NCI-H2227 treated with DMSO at 0.1 percent for 48 hours (cell line): Measurements from ENCODE around the gene CDK11A.
"Not testable (repeated sequence)": the region's sequence is repeated elsewhere in the genome, so short reads cannot be mapped to it uniquely, and the experiment has no call there.

Source experiments
- DNase-seq: peaks from one replicate; lab custom pipeline; 2025; lab: John Stamatoyannopoulos, UW

Gene CDK11A

DNA sequence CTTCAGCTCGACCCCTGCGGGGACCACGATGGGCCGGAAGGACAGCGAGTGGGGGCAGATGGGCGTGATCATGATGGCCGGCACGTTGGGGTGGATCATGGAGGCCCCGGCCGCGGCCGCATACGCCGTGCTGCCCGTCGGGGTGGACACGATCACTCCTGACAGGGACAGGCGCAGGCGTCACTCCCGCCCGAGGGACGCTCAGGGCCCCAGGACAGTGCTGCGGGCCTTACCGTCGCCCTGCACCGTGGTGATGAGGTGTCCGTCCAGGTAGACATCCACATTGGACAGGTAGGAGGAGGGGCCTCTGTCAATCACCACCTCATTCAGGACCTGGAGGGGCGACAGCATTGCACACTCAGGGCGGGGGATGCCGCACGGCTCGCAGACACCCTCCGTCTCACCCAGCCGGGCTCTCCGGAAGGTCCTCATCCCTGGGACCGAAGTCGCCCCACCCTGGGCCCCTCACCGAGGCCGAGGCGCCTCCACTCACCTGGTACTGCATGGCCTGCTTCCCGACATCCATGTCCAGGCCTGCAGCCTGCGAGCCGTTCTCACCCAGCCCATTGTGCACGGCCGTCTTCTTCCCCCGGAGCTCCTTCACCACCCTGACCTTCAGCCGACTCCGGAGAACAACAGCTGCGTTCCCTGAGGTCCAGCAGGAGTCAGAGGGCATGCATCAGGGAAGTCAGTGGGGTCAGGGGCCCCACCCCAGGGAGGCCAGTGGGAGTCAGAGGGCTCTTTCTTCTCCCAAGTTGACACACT is 30.1 kb upstream of the CDK11A start:
- DNase-seq, result no peak

DNA sequence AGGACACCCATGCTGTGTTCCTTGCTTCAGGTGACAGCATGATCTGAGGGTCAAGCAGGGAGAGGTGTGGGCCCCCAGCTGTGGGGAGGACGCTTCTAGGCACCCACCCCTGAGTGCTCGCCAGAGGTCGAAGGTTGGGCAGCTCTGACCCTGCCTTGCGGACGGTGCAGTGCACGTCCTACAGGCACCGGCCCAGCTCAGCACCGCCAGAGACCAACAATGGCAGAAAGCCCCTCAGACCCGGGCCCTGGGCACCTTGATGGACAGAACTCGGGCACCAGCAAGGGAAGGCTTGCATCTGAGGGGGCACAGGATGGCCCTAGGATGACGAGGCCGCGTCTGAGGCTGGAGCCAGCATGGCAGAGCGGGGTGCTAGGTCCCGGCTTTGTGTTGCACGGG is 29.4 kb upstream of the CDK11A start:
- no peak for DNase-seq

DNA sequence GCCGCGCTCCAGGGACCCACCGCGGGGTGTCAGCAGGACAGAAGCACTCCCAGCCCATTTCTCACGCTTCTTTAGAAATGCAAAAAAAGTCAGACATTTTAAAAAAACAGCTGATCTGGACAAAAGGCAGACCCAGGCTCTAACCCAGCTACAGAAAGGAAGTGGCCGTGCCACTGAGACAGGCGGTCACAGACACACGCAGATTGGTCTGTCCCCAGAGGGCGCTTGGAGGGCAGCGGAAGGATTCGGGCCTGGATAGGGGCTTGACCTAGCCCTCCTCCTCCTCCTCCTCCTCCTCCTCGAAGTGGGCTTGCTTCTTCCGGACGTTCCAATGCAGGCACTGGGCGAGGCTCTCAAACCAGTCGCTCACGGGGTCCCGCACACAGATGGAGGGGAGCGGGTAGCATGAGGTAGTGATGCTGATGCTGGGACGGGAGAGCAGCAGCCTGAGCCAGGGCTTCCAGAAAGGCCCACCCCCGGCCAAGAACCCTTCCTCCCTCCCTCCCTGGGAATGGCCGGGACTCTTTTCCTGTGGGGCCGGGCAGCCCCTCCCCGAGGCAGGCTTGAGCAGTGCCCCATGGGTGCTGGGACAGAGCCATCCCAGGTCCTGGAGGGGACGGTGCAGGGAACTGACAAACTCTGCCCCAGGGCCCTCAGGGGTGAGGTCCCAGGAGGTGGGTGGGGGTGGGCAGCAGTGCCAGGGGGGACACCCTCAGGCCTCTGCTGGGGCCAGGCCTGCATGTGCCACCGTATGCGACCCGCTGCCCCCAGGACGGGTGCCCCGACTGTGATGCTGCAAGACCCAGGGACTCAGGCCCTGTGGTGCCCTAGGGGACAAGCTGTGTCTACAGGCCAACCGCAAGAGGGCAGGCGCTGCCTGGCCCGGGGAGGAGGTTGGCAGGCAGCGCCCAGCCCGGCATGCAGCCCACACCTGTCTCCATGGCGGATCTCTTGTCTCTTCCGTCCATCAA is 28.8 kb upstream of the CDK11A start:
- DNase-seq, result no peak

DNA sequence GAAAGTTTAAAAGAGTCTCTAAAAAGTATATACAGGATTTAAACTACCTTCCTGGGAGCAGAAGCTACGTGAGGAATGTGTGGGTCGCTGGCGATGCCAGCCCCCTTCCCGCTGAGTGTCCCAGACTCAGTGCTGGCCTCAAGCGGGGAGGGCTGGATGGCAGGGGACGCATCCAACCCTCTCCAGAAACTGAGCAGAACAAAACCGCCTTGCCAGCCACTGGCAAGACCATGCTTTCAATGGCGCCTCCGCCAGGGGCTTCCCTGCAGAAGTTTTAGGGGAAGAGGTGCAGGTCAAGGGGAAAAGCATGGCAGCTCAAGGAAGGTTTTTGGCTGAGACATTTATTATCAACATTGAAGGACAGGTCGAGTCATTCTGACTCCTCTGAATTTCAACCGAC is 28.0 kb upstream of the CDK11A start:
- DNase-seq, result no peak

DNA sequence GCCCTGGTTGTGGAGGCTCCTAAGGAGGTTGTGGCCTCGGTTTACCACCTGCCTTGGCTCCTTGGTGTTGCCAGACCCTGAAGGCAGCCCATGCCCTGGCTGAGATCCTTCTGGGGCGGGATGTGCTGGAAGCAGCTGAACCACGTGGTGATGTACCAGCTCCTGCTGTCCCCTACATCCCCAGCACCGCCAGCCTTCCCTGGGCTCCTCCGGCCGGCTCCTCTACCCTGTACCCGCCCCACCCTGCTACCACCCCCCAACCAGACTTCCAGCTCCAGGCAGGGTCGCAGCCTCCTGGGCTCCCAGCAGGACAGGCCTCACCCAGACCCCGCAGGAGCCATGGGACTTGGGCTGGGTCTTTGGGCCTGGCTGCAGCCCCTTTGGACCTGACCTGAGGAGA is 25.8 kb upstream of the CDK11A start:
- not testable (repeated sequence) for DNase-seq

DNA sequence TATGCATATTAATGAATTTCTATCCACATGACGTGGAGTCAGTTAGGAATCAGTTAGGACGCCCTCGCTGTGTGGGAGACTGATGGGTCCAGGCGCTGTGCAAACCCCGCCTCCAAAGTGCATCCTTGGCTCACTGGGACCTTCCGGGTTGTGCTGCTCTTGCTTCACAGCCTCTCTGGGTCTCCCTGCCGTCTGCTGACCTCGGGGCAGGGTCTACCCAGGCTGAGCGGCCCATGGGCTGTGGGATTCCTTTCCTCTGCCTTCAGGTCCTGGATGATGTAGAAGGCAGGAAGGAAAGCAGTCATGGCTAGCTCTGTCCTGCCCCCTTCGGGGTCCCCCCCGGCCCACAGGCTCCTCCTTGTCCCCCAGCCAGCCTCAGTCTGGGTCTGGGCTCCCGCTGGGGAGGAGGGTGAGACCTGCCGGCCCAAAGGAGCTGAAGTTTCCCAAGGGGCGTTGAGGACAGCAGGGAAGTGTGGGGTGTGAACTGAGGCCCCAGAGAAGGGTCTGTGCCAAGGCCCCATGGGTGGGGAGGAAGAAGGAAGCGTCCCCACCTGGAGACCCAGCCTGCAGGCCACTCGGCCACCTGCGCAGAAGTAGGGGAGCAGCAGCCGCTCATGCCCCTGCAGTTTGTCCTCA is 24.6 kb upstream of the CDK11A start:
- DNase-seq, result no peak

DNA sequence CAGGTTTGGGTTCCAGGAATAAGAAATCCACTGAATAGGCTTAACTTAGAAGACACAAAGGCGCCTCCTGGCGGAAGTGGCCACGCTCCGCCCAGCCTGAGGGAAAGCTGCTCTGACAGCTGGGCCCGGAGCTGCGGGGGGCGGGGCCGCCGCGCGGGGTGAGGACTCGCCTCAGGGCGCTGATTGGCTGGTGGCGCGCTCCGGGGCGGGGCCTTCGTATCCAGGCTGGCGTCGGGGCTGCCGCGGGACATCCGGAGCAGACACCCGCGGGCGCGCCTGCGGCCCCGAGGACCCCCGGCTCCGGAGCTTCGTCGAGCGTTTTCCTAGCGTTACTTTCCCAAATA is 22.4 kb upstream of the CDK11A start:
- DNase-seq, result not testable (repeated sequence)

DNA sequence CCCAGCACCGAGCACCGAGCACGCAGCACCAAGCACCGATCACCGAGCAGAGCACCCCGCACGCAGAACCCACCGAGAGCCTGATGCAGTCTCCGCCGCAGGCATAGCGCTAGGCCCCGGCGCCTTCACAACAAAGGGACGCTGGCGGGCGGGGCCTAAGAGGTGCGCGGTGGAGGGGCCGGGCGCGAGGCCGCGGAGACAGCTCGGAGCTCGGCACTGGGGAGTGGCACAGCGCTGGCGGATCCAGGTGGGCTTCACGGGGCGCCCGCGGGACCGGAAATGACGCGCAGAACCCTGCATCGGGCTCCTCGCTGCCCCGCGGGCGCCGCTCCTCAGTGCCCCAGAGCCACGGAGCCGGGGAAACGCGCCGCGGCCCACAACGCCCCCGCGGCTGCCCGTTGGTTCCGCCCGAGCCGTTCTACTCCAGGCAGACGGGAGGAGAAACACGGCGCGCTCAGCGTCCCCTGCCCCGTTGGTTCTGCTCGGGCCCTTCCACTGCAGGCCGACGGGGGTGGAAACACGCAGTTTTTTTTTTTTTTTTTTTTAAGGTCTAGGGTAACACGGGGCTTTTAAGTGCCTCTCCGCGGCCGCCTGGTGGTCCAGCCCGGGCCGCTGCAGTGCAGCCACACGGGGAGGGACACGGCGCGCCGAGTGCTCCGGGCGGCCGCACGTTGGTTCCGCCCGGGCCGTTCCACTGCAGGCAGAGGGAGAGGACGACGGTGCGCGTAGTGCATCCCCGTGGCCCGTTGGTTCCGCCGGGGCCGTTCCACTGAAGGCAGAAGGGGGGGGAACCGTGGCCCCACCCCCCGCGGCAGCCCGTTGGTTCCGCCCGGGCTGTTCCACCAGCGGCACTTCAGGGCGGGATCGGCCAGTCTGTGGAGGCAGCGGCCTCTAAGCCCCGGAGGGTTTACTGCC is 21.8 kb upstream of the CDK11A start:
- DNase-seq, result peak; percentile 31

DNA sequence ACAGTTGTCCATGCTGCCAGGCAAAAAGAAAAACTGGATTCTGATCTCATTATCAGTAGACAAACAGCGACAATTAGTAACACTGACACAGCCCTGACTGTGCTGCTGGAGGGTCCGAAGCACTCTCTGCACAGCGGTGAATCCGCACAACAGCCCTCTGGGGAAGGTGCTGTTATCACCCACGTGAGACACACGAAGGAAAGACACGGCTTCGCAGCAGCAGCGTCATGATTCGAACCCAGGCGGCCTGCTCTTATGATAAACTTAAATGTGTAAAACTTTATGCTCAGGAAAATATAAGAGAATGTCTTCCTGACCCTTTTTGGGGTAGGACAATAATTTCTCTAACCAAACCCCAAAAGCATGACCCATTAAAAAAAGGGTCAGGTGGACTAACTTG is 18.4 kb upstream of the CDK11A start:
- not testable (repeated sequence) for DNase-seq

DNA sequence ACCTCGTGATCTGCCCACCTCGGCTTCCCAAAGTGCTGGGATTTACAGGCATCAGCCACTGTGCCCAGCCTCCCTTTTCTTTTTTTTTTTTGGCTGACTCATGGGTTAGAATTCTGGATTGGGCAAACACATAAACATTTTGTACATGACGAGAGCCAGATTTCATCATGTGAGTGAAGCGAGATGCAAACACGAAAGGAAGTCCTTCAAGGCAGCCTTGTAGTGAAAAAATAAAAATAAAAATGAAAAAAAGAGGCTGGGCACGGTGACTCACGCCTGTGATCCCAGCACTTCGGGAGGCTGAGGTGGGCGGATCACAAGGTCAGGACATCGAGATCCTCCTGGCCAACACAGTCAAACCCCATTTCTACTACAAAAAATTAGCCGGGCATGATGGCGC is 16.9 kb upstream of the CDK11A start:
- DNase-seq, result not testable (repeated sequence)

DNA sequence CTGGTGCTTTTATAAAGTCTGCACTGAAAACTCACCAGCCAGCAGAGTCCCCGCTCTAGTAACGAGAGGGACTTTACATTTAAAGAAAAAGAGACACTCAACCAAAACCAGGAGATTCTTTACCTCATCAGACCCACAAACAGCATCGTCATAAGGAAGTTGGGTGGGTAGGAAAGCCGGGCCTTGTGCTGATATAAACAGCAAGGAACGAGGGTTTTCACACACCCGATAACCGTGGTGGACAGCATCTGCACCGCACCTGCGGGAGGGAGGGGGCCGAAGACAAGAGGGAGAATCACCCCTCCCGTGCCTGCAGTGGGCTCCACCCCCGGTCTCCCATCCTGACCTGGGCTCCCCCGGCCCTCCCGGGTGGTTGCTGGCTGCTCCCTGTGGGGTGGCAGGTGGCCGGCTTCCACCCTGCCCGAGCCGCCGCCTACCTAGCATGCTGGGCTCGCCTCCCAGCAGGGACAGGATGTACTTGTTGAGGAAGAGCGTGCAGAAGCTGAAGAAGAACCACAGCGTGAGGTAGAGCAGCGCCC is 14.7 kb upstream of the CDK11A start:
- DNase-seq, result not testable (repeated sequence)

DNA sequence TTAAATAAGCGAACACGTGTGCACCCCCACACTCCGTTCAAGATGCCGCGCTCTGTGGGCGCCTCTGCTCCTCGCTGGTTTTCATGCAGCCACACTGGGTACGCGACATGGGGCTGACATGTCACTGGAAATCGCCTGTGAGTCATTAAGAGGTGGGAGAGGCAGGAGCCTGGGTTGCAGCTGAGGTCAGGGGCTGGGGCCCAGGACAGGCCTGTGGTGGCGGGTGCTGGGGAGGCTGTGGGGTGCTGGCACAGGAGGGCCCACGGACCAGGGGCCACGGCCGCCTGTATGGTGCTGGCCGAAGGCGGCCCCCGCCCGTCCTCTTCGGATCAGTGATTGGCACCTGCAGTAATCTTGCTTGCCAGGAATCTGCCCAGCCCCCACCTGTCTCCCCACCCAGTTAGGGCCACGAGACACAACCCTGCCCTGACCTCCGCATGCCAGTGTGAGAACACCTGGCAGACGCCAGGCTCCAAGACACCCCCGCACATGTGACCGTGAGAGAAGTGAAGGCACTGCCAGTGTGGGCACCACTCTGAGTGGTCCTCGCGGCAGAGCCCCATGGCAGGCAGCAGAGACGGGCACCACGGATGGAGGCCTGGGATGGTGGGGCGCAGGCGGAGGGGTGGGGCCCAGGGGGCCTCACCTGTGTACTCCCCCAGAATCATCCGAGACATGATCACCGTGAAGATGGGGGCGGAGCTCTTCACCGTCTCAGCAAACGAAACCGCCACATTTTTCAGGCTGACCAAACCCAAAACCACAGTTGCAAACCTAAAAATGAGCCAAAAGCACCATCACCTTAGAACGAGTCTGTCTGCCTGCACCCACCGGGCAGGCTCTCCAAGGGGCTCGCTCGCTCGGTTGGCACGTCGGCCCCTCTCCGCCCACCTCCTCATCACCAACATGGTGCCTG is 13.8 kb upstream of the CDK11A start:
- not testable (repeated sequence) for DNase-seq

DNA sequence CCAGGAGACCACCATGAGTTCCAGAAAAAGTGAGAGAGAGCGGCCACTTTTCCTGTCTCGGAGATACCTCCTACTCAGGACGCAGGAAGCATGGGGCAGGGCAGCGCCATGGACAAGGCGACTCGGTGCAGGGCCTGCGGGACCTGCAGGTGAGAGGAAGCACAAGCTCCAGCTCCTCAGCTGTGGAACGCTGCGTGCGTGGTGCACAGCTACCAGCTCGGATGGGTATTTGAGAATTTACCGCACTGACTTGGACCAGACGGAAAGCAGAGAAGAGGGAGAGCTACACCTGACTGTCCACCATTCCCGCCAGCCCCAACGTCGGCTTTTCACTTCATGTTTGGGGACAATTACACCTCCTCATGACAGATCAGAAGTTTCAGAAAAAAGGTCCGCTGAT is 8.2 kb upstream of the CDK11A start:
- no peak for DNase-seq

DNA sequence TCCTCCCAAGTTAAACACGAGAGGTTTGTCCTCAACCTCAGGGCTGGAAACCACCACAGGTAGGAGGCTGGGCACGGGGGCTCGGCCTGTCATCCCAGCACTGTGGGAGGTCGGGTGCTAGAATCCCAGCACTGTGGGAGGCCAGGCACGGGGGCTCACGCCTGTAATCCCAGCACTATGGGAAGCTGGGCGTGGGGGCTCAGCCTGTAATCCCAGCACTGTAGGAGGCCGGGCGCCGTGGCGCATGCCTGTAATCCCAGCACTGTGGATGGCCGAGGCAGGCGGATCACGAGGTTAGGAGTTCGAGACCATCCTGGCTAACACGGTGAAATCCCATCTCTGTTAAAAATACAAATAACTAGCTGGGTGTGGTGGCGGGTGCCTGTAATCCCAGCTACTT is 6.7 kb upstream of the CDK11A start:
- no peak for DNase-seq

DNA sequence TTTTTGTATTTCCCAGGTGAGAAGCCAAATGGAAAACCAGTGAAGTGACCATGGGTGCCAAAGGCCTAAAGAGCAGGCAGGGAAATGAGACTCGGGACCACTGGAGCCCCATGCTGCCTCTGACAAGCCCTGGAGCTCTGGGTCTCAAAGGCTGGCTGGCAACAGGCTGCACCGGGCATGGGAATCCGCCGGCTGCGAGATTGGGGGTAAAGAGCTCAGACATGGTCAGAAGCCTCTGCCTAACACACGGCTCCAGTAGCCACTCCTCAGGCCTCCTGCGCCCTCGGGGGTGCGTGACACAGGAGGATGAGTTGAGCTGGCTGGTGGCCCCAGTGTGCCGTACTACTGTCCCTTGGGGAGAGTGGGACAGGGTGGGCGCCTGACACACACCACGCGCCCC is 6.1 kb upstream of the CDK11A start:
- not testable (repeated sequence) for DNase-seq

DNA sequence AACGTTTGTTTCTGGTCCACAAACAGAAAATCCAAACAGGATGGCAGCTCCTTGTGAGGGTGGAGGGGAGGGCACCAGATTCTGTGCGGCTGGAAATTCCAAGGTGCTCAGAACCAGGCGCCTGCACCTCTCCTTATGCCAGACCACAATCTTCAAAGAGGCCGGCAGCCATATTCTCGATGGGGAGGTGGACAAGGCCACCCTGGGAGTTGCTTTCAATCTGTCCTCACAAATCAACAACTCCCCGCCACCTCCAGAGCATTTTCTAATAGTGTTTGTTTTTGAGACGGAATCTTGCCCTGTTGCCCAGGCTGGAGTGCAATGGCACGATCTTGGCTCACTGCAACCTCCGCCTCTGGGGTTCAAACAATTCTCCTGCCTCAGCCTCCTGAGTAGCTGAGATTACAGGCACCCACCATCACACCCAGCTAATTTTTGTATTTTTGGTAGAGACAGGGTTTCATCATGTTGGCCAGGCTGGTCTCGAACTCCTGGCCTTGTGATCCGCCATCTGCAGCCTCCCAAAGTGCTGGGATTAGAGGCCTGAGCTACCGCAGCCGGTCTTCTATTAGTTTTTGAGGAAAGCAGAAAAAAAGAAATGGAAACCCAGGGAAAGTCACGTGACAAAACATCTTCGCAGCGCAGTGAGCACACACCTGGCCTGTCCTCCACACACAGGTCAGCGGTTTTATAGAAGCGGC is 5.1 kb upstream of the CDK11A start:
- DNase-seq, result not testable (repeated sequence)

DNA sequence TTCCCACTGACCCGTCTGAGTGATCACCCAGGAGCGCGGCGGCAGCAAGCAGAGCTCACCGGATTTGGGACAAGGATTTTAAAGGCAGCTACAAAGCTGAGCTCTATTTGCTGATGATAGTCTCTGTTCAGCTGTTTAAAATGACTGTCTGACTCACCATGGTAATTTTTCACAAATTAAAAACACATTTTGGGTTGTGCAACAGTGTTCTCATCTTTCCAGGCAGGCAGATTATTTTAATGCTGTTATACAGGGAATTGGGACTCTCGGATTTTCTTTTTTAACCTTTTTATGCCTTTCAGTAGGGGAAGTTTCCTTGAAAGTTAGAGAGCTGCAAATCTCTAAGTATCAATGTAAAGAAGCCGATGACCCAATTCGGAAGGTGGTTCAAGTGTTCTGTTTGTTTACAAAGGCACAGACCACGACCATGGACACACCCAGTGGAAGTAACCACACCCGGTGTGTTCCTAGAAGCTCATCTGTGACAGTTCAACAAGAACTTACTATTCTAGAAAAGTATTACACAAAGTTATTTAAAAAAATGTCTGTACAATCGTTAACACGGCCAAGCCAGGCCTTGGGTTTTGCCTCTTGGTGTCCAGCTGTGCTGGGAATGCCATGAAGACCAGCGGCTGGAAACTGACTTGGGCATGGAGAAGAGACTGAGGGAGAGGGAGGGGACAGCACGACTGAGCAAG is 4.3 kb upstream of the CDK11A start:
- DNase-seq, result not testable (repeated sequence)

DNA sequence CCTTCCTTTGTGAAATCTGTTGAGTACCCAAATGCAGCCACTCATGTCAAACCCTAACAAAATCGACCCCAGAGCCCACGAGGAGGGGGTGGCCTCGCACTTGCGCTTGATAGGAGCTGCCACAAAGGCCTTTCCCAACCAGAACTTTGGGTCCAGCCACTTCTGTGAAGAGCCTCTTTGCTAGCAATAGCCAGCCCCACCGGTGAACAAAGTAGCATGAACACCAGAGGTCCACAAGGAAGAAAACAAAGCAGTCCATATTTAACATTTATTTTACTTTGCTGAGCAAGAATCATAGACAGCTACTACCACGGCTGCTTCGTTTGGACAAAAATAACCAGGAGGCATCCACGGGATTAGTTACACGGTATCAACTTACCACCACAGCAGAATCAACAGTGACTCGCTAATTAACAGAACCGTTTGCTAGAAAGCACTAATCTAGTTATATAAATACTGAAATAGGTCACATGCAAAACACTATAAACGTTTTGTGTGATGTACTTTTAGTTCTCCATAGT is 3.0 kb upstream of the CDK11A start:
- not testable (repeated sequence) for DNase-seq

DNA sequence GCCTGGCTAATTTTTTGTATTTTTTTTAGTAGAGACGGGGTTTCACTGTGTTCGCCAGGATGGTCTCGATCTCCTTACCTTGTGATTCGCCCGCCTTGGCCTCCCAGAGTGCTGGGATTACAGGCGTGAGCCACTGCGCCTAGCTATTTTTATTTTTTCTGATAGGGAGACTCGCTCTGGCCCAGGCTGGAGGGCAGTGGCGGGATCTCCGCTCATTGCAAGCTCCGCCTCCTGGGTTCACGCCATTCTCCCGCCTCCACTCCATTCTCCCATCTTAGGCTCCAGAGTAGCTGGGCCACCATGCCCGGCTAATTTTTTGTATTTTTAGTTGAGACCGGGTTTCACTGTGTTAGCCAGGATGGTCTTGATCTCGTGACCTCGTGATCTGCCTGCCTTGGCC is 1.9 kb upstream of the CDK11A start:
- DNase-seq, result not testable (repeated sequence)
